ENCODE measurements around the gene DMBT1. TPM values are rescaled to one million over a fixed set of nuclear protein-coding genes. Genes with fewer than 3 reads are reported as not detected.
"Not testable (repeated sequence)": the region's sequence is repeated elsewhere in the genome, so short reads cannot be mapped to it uniquely, and the experiment has no call there.

The DMBT1 gene
- total RNA-seq, 1 donor from 2014 or later: not detected

DNA sequence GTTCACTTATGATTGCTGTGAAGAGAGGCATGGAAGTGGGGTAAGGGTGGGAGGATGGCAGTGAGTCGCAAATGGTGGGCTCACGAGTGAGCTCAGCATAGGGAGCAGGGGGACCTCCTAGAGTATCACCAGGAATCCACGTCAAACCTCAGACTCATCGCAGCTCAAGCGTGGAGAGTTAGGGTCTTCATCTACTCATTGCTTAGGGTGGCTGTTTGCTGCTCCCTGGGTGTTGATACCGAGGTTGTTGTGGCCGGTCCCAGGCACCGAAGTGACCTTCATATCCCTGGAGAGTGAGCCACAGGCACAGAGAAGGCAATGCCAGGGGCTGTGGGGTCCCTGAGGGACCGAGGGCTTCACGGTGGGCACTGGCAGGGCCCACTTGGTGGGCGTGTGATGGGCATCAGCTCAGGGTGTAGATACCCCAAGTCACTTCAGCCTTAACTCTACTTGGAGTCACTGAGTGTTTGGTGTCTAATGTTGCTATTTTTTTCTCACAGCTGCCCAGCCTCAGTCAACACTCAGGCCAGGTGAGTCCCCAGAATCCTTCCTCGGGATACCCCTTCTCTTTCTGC lies 16.8 kb downstream of the DMBT1 start:
- no peaks in the 10 kb centered on the region for H3K9me3 ChIP-seq
- DNase-seq (ENCODE audit: extremely low spot score in 2 of 2): no peak
- no peak overlapping the region for H3K27ac ChIP-seq
- TF ChIP-seq CTCF (IDR thresholded peaks at IDR 0.05): no peak
- TF ChIP-seq POLR2A (IDR thresholded peaks at IDR 0.05): no peak
- no peak for TF ChIP-seq POLR2AphosphoS5 (IDR thresholded peaks at IDR 0.05; ENCODE audit: insufficient read depth in 1 of 2, low read depth in 1 of 2)
- H3K27me3 ChIP-seq: no peaks in the 10 kb centered on the region
- H3K4me3 ChIP-seq: no peak overlapping the region
- no peaks in the 10 kb centered on the region for H3K36me3 ChIP-seq
- intact Hi-C loops (cut with DNase I): no loop called here
- H3K4me1 ChIP-seq: no peaks in the 10 kb centered on the region

- H3K27me3 ChIP-seq; H3K4me1 ChIP-seq; H3K9me3 ChIP-seq; H3K4me3 ChIP-seq; H3K27ac ChIP-seq; intact Hi-C loops (cut with DNase I); DNase-seq (ENCODE audit: extremely low spot score in 2 of 2); H3K36me3 ChIP-seq: not testable (repeated sequence)
These were observed 25.5 kb downstream of the DMBT1 start for GRCh38 chr10:122586070-122586469.

DNA sequence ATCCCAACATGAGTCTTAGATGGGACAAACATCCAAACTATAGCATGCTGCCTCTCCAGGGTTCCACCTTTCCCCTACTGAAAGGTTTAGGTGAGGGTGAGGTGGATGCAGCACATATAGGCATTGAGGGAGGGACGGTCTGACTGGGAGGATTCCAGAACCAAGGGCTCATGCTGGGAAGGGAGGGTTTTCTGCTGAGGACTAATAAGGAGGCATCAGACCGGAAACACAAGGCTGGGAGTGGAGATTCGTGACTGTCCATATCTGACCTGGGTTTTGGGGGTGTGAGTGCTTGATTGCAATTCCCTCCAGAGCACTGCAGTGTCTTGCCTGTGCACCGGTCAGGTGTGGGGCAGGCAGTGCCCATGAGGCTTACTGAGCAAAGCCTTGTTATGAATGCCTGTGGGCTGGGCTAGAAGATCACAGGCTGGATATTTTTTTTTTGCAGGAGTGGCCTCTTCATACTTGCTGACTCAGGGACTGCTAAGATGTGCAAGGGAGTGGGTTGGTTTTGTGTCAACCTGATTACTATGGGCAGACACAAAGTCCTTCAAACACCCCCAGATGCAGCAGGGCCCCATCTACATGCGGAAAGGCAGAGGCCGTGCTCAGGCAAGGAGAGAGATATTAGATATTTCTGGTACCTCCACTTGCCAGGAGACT lies 26.7 kb downstream of the DMBT1 start:
- intact Hi-C loops (cut with DNase I): no loop called here
- Histone ChIP-seq H3K4me1 (no peaks in the 10 kb centered on the region), H3K4me3 (no peak overlapping the region), H3K9me3 (no peaks in the 10 kb centered on the region), H3K27ac (no peak overlapping the region), H3K27me3 (no peaks in the 10 kb centered on the region), H3K36me3 (no peaks in the 10 kb centered on the region)
- no peak for TF ChIP-seq POLR2A (IDR thresholded peaks at IDR 0.05)
- TF ChIP-seq CTCF (IDR thresholded peaks at IDR 0.05): no peak
- TF ChIP-seq POLR2AphosphoS5 (IDR thresholded peaks at IDR 0.05; ENCODE audit: insufficient read depth in 1 of 2, low read depth in 1 of 2): no peak
- DNase-seq (ENCODE audit: extremely low spot score in 2 of 2): no peak

DNA sequence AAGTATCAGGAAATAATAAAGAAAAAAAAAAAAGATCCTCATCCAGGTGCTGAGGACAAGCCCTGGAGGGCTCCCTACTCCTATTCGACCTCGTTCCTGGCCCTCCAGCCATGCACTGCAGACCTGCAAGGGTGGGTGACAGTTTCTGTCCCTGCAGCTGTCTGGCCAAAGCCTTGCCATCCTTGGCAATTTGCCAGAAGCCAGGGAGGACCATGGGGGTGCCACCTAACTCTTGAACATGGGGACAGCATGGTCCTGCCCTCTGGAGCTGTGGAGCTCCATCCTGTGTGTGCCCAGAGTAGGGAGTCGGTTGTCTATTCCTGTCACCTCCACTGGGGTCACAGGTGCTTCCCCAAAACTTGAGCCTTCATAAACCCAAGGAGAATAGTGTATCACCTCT lies 27.8 kb downstream of the DMBT1 start:
- Histone ChIP-seq H3K4me3 (no peak overlapping the region), H3K27ac (no peak overlapping the region), H3K27me3 (no peaks in the 10 kb centered on the region), H3K9me3 (no peaks in the 10 kb centered on the region), H3K4me1 (no peaks in the 10 kb centered on the region), H3K36me3 (no peaks in the 10 kb centered on the region)
- intact Hi-C loops (cut with DNase I): no loop called here
- no peak for DNase-seq (ENCODE audit: extremely low spot score in 2 of 2)
- no peak for TF ChIP-seq POLR2A (IDR thresholded peaks at IDR 0.05)
- no peak for TF ChIP-seq POLR2AphosphoS5 (IDR thresholded peaks at IDR 0.05; ENCODE audit: insufficient read depth in 1 of 2, low read depth in 1 of 2)
- TF ChIP-seq CTCF (IDR thresholded peaks at IDR 0.05): no peak

DNA sequence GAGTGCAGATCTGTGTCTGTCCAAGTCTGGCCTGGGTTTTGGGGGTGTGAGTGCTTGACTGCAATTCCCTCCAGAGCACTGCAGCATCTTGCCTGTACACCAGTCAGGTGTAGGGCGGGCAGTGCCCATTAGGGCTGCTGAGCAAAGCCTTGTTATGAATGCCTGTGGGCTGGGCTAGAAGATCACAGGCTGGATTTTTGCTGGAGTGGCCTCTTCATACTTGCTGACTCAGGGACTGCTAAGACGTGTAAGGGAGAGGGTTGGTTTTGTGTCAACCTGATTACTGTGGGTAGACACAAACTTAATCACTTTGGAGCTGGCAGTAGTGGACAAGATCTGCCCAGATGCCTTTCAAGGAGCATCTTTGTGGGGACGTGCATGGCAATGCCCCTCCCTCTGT lies 29.6 kb downstream of the DMBT1 start:
- Histone ChIP-seq H3K9me3 (no peaks in the 10 kb centered on the region), H3K36me3 (no peaks in the 10 kb centered on the region), H3K27me3 (no peaks in the 10 kb centered on the region), H3K4me3 (no peak overlapping the region), H3K4me1 (no peaks in the 10 kb centered on the region), H3K27ac (no peak overlapping the region)
- no peak for DNase-seq (ENCODE audit: extremely low spot score in 2 of 2)
- intact Hi-C loops (cut with DNase I): no loop called here
- no peak for TF ChIP-seq CTCF (IDR thresholded peaks at IDR 0.05)
- no peak for TF ChIP-seq POLR2A (IDR thresholded peaks at IDR 0.05)
- TF ChIP-seq POLR2AphosphoS5 (IDR thresholded peaks at IDR 0.05; ENCODE audit: insufficient read depth in 1 of 2, low read depth in 1 of 2): no peak
